ENCODE data around the gene PIP5K1B. TPM values are rescaled to one million over a fixed set of nuclear protein-coding genes. Genes with fewer than 3 reads are reported as not detected.

PIP5K1B gene
- total RNA-seq, 1 experiment from 2014 or later: not detected

GRCh38 chr9:68873179-68873578 lies 168.1 kb downstream of the PIP5K1B start:
- Histone ChIP-seq H3K4me1 (ENCODE audit: insufficient read depth, low read length, poor library complexity, severe bottlenecking) (no peaks in the 10 kb centered on the region), H3K27me3 (replicated peaks; ENCODE audit: insufficient read depth, low read depth, low read length, poor library complexity) (peaks cover 21% of the 10 kb centered on the region), H3K27ac (ENCODE audit: low read depth, low read length, poor library complexity, severe bottlenecking) (no peak overlapping the region), H3K9me3 (ENCODE audit: low read depth, low read length, poor library complexity, severe bottlenecking) (no peaks in the 10 kb centered on the region), H3K36me3 (ENCODE audit: insufficient read depth, low read length, poor library complexity, severe bottlenecking) (no peaks in the 10 kb centered on the region), H3K4me3 (ENCODE audit: low read depth, low read length, poor library complexity, severe bottlenecking) (no peak overlapping the region)
- CTCF ChIA-PET: no interaction called here
- no peak for DNase-seq (ENCODE audit: low spot score)
- intact Hi-C loops (cut with micrococcal nuclease; ENCODE audit: unreplicated experiment): loop anchor here (10.0 kb wide), 1 partner anchor 288 kb away; no protein-coding TSS in a partner anchor
- BruUV-seq (replicated peaks): no TSS peak
- TF ChIP-seq CTCF (conservative IDR thresholded peaks at IDR 0.05; ENCODE audit: low read depth, low read length) (no peak), EZH2 (IDR thresholded peaks at IDR 0.05; ENCODE audit: borderline replicate concordance, low read depth, low read length, poor library complexity, severe bottlenecking) (no peak)
- POLR2A ChIA-PET (ENCODE audit: low non-redundant PET): no interaction called here

GRCh38 chr9:68876273-68876672 lies 171.2 kb downstream of the PIP5K1B start:
- ChIA-PET POLR2A (ENCODE audit: low non-redundant PET) (no interaction called here), CTCF (no interaction called here)
- no peak for TF ChIP-seq CTCF (conservative IDR thresholded peaks at IDR 0.05; ENCODE audit: low read depth, low read length)
- no peak for TF ChIP-seq EZH2 (IDR thresholded peaks at IDR 0.05; ENCODE audit: borderline replicate concordance, low read depth, low read length, poor library complexity, severe bottlenecking)
- DNase-seq (ENCODE audit: low spot score): no peak
- Histone ChIP-seq H3K4me3 (ENCODE audit: low read depth, low read length, poor library complexity, severe bottlenecking) (no peak overlapping the region), H3K4me1 (ENCODE audit: insufficient read depth, low read length, poor library complexity, severe bottlenecking) (no peaks in the 10 kb centered on the region), H3K27ac (ENCODE audit: low read depth, low read length, poor library complexity, severe bottlenecking) (no peak overlapping the region), H3K9me3 (ENCODE audit: low read depth, low read length, poor library complexity, severe bottlenecking) (no peaks in the 10 kb centered on the region), H3K27me3 (replicated peaks; ENCODE audit: insufficient read depth, low read depth, low read length, poor library complexity) (peaks cover 29% of the 10 kb centered on the region), H3K36me3 (ENCODE audit: insufficient read depth, low read length, poor library complexity, severe bottlenecking) (no peaks in the 10 kb centered on the region)
- no TSS peak for BruUV-seq (replicated peaks)
- intact Hi-C loops (cut with micrococcal nuclease; ENCODE audit: unreplicated experiment): loop anchor here (10.0 kb wide), 1 partner anchor 291 kb away; no protein-coding TSS in a partner anchor

- Histone ChIP-seq H3K9me3 (ENCODE audit: low read depth, low read length, poor library complexity, severe bottlenecking) (no peaks in the 10 kb centered on the region), H3K4me3 (ENCODE audit: low read depth, low read length, poor library complexity, severe bottlenecking) (no peak overlapping the region), H3K36me3 (ENCODE audit: insufficient read depth, low read length, poor library complexity, severe bottlenecking) (no peaks in the 10 kb centered on the region), H3K4me1 (ENCODE audit: insufficient read depth, low read length, poor library complexity, severe bottlenecking) (no peaks in the 10 kb centered on the region), H3K27me3 (replicated peaks; ENCODE audit: insufficient read depth, low read depth, low read length, poor library complexity) (peaks cover 28% of the 10 kb centered on the region), H3K27ac (ENCODE audit: low read depth, low read length, poor library complexity, severe bottlenecking) (no peak overlapping the region)
- ChIA-PET CTCF (no interaction called here), POLR2A (ENCODE audit: low non-redundant PET) (no interaction called here)
- no TSS peak for BruUV-seq (replicated peaks)
- no peak for DNase-seq (ENCODE audit: low spot score)
- intact Hi-C loops (cut with micrococcal nuclease; ENCODE audit: unreplicated experiment): loop anchor here (10.0 kb wide), 1 partner anchor 292 kb away; no protein-coding TSS in a partner anchor
- no peak for TF ChIP-seq CTCF (conservative IDR thresholded peaks at IDR 0.05; ENCODE audit: low read depth, low read length)
- no peak for TF ChIP-seq EZH2 (IDR thresholded peaks at IDR 0.05; ENCODE audit: borderline replicate concordance, low read depth, low read length, poor library complexity, severe bottlenecking)
Observed at GRCh38 chr9:68876681-68877080, 171.6 kb downstream of the PIP5K1B start.
